Central memory CD4-positive, alpha-beta T cell (primary cell): ENCODE measurements around the gene CFAP46.

Experiments
- DNase-seq: peaks from one replicate; pipeline ENCODE4 v3.0.0; 2022

Gene CFAP46

DNA sequence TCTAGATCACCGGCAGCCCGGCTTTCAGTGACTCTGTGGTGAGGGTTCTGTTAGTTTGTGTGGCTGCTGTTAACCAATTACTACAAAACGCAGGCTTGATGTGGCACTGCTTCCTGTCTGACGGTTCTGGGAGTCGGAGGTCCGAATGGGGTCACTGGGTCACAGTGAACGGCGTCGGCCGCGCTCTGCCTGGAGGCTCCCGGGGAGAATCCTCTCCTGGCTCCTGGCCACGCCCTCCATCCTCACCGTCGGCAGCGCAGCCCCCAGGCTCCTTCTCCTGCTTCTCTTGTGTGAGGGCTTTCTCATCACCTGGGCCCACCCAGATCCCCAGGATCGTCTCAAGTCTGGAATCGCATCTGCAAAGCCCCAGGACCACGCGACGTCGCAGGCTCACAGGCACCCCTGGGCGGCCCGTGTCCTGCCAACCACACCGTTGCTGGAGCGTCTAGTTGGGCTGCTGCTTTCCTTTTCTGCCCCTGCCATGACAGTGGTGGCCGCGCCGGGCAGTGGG, 124.6 kb downstream of the CFAP46 start:
- no peak for DNase-seq

DNA sequence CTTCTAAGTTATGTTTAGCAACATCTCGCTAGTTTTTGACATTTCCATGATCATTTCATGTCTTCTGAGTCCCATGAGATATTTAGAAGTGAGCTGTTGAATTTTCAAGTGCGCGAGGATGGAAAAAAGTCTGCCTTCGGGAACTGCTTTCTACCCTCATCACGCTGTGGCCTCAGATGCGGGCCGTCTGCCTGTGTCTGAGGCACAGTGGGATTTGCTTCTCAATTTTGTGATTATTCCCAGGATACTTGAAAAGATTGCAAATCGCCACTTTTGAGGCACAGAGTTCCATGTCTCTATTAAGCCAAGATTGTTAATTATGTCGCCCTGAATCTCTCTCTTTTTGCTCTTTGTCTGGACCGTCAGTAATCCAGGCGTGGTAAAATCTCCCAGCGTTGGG, 125.7 kb downstream of the CFAP46 start:
- DNase-seq = no peak

DNA sequence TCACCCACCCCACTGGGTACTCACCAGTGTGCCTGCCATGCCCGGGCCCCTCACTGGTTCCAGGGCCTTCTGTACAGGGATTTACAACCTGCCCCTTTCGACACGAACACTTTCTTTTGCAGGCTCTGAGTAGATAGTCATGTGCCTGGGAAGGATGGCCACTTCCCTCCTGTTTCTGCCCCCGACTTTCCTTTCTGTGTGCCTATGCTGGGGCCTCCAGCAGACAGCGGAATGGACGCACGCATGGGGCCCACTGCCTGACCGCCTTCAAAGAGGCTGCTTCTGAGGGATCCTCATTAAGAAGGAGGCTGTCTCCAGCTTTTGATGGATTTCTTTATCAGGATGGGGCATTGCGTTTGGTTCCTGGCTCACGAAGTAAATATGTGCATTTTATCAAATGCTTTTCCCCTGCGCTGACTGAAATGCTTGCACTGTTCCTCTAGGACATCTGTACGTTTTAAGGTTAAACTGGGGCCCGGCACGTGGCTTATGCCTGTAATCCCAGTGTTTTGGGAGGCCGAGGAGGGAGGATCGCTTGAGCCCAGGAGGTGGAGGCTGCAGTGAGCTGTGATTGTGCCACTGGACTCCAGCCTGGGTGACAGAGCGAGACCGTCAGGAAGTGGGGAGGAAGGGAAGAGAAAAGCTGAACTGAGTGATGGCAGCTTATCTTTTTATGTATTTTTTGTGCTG, 127.1 kb downstream of the CFAP46 start:
- DNase-seq = no peak

DNA sequence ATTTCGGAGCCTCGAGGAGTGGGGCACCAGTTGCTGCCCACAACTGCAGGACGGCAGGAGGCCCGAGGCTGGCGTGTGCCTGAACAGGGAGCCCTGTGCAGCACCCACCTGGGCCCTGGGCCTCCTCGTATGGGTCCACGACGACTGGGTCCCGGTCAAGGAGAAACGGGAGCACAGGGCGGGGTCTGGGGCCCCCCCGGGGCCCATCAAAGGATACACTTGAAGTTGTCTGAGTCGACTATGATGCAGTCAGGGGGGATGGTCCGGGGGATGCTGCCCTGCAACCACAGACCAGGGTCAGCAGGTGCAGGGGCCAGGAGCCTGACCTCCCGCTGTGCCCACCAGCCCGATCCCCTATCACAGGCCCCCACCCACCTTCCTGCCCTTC, 127.9 kb downstream of the CFAP46 start:
- no peak for DNase-seq

DNA sequence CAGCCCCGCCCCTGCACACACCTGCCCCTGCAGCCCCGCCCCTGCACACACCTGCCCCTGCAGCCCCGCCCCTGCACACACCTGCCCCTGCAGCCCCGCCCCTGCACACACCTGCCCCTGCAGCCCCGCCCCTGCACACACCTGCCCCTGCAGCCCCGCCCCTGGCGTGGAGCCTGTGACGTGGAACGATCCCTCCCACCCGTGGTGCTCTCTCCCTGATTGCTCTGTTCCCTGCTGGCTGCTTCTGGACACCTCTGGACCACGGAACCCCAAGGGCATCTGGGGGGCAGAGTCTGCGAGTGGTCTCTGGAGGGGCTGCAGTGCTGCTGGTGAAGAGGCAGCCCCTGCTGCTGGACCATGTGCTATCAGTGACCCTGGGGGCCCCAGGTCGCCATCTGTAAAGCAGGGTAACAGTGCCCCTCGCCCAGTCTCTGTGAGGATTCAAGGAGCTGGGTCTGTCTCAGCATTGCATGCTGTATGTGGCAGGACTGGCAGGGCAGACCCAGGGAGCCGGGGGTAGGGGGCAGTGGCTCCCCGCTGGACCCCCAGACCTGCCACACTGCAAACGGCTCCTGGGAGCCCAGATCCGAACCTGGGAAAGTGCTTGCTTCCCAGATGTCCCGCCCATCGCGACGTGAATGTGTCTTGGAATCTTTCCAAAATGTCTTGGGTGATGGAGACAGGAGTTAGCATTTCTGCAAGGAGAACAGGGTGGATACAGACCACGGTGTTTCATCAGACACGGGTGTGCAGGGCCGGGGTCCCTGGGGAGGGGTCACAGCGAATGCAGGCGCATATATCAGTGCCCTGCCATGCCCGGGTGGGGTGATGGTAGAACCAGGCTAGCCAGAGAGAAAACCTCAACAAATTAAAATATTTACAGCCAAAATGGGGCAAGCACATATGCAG, 128.6 kb downstream of the CFAP46 start:
- no peak for DNase-seq

DNA sequence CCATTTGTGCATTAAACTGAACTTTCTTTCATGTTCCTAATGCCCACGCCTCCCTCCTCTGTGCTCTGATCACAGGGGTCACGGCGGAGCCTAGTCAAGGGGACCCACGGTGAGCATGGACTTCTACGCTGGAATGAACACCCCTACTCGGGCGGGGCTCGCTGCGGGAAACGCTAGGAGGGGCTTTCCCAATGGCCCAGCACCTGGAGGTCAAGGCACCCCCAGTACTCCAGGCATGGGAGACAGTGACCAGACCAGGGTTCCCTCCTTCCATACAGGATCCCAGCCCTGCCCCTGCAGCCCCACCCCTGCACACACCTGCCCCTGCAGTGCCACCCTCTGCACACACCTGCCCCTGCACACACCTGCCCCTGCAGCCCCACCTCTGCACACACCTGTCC, 129.4 kb downstream of the CFAP46 start:
- no peak for DNase-seq

DNA sequence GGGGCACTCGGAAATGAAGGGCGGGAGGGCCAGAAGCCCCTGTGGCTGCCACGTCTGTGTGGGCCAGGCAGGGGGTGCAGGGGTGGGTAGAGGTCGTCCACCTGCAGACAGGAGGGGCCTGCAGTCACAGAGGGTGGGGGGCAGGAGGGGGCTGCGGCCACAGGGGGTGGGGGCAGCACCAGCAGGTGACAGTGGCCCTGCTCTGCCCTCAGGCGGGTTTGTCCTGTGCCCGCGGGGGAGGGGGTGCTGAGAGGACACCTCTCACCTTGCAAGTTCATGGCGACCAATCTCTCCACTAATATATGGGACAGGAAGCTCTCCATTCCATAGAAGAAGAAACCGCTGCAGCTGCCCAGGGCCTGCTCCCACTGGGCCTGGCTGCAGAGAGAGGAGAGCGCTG, 129.8 kb downstream of the CFAP46 start:
- no peak for DNase-seq

DNA sequence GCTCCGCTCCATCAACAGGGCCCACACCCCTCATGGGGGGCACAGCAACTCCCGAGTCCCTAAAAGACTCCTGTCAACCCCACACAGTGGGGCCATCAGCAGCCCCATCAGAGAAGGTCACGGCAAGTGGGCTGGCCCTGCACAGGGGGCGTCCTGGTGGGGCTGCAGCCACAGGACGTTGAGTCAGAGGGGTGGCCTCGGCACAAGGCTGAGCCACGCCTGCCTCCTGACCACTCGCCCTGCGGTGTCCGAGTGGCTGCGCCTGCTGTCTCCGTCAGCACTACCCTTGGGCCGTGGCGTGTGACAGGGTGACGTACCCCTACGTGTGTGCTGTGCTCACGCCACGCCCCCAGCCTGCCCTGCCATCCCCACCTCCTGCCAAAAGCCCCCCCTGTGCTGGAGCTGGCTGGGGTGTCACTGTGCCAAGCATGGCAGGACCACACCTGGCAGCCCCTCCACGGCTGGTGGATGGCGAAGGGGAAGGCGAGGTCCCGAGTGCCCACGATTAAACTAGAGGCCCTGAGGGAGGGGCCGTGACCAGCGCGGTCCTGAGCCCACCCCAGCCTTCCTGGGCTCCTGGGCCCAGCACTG, 130.4 kb downstream of the CFAP46 start:
- no peak for DNase-seq

DNA sequence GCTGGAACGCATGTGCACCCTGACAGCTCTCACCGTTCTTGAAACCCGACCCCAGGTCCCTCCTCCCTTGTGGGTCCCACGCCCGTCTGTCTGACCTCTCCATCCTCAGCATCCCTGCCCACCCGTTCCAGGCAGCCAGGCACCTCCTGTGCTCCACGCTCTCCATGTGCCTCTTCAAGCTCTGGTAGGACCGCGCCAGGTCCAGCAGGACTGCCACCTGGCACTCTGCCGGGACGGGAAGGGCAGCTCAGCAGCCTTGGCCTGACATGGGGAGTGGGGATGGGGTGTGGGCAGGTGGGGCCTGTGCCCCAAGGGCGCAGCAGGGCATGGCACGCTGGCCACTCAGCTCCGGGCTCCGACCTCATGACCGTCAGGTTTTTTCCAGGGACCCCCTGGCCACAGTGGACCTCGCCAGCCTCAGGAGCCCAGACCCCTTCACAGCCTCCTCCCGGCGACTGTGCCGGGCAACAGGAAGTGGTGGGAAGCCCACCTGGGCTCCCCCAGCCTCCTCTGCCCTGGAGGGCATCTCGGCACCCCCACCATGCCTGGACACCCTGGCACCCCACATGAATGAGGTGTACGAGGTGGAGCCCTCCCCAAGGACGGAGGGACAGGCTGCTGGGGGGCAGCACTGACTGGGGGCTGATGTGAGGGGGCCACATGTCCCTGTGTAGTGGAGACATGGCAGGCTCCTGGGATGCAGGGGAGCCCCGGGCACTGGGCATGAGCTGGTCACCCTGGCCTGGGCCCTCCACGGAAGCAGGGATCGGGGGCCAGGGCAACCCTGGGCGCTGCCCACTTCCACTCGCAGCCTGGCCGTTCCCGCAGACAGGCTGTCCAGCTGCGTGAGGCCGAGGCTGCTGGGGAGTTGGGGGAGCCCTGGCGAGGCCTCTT, 131.3 kb downstream of the CFAP46 start:
- DNase-seq = no peak

DNA sequence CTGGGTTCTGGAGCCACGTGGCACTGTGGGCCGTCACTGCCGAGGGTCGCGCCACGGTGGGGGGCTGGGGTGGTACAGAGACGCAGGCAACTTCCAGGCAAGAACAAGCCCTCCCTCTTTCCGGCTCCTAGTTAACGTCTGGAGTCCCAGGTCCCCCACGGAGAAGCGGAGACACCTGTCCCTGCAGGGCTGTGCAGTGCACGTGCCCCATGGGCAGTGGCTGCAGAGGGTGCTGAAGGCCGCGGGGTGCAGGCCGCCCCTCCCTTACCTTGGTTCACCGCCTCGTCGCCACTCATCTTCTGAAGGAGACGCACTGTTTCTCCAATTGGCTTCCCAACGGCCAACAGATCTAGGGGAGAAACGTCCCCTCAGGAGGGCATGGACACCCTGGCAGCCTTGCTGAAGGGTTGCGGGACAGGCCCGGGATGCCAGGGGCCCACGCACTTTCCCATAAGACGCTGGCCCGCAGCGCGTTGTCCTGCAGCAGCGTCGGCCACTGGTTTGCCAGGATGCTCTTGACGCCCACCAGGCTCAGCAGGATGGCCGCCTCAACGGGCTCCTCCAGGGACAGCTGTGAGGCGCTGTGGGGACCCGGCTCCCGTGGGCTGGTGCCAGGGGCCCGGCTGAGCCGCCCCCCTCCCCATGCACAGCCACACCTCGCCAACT, 132.1 kb downstream of the CFAP46 start:
- no peak for DNase-seq

DNA sequence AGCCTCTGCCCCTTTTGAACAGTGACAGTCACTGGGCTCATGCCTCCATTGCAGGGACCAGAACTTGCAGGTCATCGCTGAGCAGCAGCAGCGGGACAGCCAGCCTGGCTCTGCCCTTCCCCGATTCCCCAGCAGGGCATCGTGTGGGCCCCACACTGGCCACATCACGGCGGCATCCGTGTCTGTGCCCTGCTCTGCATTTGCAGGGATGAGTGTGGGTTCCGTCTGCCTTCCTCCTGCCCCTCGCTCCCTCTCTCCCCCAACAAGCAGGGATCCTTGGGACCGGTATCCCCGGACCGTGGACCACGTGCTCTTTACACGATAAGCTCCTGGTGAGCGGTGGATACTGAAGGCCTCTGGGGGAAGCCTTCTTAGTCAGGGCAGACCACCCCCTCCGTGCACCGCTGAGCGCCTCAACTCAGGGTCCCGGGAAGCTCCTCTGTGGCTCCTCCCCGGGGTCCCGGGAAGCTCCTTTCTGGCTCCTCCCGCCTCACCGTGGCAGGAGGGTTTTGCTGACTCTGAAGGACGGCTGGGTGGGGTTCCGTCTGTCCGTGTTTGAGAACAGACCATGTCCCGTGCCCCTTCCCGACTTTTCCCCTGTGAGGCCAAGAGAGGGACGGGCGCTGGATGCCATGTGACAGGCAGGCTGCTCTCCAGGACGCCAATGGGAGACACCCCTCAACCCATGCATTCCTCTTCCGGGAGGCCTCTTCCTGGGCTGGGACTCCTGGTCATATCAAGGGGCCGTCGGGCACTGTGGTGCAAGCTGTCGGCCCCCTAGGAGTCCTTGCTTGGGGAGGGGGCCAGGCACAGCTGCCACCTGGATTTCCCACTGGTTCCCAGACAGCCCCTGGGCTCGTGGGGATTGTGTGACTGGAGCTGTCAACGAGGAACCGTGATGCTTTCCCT, 132.9 kb downstream of the CFAP46 start:
- no peak for DNase-seq

DNA sequence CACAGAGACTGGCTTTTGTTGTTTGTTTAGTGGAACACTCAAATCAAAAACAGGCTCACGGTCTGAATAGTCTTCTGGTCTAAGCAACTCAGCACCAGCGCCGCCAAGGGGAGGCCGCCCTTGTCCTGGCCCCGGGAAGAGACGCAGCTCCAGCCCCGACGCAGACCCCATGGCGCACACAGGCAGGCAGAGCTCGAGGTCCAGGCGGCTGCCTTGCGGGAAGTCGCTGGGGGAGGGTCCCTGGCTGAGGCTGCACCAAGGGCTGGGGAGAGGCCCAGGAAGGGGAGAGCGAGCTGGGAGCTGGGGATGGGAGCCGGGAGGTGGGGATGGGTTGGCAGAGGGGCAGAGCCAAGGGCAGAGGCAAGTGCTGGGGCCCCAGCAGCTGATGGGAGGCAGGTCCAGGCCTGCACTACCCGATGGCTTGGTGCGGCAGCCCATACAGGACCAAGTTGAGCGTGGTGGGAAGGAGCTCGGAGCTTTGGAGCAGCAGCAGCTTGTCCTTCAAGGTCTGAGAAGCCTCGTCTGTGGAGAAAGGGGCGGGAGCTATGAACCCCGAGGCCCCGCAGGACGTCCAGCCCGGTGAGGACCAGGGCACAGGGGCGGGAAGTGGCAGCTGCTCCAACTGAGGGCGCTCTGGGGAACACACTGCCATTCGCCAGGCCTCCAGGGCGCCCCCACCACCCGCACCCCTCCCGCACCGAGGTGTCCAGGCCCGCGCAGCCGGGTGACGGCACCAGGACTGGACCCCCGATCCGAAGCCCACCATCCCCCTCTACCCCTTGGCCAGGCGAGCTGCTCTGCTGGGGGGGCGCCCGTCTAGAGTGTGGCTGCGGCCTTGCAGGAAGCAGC, 133.8 kb downstream of the CFAP46 start:
- DNase-seq = no peak

DNA sequence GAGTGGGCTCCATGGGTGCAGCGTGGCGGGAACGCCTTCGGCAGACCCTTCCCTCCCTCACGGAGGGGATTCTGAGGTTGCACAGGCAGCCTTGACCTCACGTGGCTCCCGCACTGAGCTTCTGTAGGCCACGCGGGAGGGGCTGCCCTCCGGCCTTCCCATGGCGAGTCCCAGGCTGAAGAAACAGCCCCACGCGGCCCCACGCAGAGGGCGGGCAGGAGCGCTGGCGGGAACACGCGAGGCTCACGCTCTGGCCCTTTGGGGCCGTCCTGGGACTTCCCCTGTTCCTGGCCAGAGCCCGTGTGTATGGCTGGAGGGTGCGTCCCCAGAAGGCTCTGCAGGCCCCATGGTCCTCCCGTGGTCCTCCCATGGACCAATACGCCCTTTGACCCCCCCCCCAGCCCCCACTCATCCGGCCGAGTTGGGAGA, 134.7 kb downstream of the CFAP46 start:
- no peak for DNase-seq

DNA sequence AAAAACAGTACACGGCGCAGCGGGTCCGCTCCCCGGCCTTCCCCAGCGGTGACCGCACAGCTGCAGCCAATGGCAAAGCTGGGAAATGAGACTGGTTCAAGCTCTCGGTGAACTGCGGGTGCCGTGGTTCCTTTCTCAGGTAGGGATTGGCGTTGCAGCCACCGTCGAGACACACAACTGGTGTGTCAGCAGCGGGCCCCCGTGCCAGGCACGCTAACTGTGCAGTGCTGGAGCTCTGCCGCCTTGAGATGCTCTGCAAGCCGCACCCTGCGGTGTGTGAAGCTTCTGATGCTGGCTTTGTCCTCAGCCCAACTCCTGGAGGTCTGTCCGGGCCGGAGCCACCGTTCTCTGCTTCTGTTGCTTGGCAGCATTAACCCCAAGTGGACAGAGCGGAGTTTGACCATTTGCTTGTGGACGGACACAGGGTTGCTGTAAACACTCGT, 135.8 kb downstream of the CFAP46 start:
- no peak for DNase-seq

DNA sequence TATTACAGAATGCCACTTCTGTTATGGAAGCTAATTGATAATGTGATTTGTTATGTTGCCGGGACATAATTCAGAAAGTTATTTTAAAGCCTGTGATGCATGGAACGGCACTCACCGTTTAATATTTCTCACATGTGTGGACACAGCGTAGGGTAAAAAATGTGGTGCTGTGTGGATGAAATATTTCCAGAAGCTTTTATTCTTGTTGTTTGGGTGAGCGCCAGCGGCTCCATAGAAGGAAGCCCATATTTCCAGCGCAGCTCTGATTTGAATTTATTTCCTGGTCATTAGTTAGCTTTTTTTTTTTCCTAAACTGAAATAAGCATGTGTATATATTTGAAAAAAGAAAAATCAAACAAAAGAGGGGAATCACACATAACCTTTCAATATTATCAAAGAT, 136.3 kb downstream of the CFAP46 start:
- DNase-seq = no peak

DNA sequence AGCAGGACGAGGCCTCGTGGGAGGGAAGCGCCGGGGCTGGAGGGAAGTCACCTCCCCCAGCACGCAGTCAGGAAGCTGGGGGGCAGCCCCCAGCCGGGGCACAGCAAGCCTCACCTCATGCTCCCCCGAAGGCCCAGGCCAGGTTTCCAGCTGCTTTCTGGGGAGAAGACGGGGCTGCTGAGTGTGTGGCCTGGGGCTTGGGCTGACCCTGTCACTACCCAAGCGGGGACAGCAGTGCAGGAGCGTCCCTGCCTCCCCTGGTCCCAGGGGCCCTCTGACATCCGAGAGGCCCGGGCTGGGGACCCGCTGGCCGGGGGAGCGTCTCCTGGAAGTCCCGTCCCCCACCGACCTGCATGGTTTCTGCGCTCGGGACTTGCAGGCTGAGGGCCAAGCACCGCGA, 136.8 kb downstream of the CFAP46 start:
- no peak for DNase-seq

DNA sequence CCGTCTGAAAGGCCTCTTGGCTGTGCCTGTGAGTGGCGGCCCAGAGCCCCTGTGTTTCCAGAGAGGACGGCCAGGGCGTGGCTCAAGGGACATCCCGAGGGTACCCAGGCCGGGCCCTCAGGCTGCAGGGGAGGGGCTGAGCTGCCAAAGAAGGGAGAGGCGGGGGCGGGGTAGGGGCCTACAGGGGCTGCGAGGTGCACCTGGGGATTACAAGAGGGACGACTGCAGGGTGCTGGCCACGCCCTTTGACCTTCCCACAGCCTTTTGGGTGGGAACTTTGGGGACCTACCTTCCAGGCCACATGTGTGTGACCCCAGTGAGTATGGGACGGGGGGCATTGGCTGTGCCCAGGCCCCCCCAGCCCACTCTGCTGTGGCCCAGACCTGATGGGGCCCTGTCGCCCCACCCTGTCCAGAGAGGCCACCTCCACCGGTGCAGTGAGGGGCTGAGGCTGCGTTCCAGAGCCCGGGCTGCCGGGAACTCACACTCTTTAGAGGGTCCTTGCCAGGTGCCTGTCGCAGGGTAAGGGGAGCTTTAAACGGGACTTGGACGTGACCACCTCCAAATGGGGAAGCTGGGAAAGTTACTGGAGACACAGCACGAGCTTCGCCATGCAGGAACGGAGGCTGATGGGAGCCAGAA, 137.5 kb downstream of the CFAP46 start:
- no peak for DNase-seq

DNA sequence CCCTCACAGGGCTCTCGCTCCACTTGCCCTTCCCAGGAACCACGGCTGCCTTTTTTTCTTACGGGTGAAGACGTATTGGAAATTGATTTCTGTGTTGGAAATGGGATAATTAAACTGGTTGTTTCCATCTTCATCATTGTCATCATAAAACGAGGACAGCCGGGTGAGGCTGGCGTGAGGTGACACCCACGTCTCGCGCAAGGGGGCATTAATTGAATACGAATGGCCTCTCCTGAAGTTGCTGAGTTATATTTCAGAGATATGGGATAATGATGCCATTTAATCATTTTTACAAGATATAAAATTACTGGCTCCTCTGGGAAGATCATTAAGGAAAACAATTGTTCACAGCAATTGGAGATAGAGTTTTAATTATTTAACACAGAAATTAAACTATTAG, 138.1 kb downstream of the CFAP46 start:
- no peak for DNase-seq
